GM12892 (cell line): ENCODE data around the gene TBCE.
"Not testable (repeated sequence)": the region's sequence is repeated elsewhere in the genome, so short reads cannot be mapped to it uniquely, and the experiment has no call there.

ENCODE experiments used
- DNase-seq: peaks from one replicate; pipeline ENCODE4 v3.0.0; 2011; ENCODE audit not compliant: insufficient read length
- FAIRE-seq: peaks from 2 replicates; lab custom pipeline; 2011; peaks lifted over from hg19 to GRCh38; lab: Jason Lieb, UNC
- POLR2A ChIP-seq: IDR thresholded peaks from 2 replicates; pipeline ENCODE4 v1.6.1; 2011; ENCODE audit warnings: low read depth, low read length, control low read depth
- POLR2AphosphoS5 ChIP-seq: IDR thresholded peaks from 2 replicates; pipeline ENCODE4 v1.6.1; 2011; ENCODE audit warnings: low read depth, low read length, control low read depth
- TAF1 ChIP-seq: IDR thresholded peaks from 2 replicates; pipeline ENCODE4 v1.6.1; 2011; ENCODE audit warnings: low read depth, mild to moderate bottlenecking, control low read depth, low read length, borderline replicate concordance

Gene TBCE

DNA sequence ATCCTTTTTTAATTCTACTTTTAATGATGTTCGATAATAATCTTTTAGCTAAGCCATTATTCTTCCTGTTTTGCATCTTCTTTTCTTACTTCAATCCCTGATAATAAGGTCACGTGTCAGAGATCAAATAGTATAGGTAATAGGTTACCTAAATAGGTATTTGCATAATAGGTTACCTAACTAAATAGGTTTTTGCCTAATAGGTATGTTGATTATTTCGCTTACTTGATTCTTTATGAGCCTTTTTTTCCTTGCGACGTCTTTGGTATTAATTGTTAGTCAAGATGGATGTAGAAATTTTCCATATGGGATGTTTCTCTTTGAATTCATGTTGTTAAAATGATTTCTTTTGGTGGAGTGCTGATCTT lies 36.3 kb upstream of the TBCE start:
- TF ChIP-seq TAF1 (no peak), POLR2AphosphoS5 (no peak), POLR2A (no peak)
- FAIRE-seq (no peak), DNase-seq (no peak)

DNA sequence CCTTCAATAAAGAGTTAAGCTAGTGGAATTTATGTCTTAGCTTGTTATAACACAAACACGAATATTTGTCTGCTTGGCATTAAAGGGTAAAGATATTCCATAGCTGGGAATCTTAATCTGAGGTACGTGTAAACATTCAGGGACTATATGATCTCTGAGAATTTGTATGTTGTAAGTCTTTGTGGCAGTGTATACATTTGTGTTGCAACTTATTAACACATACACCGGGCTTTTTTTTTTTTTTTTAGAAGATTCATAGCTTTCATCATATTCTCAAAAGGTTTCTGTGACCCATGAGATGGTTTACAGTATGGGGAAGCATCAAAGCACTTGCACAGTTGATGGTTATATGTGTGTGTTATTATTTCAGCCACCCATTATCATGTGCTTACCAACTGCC lies 35.8 kb upstream of the TBCE start:
- DNase-seq (no peak), FAIRE-seq (no peak)
- TF ChIP-seq TAF1: no peak
- no peak for TF ChIP-seq POLR2A
- TF ChIP-seq POLR2AphosphoS5: no peak

DNA sequence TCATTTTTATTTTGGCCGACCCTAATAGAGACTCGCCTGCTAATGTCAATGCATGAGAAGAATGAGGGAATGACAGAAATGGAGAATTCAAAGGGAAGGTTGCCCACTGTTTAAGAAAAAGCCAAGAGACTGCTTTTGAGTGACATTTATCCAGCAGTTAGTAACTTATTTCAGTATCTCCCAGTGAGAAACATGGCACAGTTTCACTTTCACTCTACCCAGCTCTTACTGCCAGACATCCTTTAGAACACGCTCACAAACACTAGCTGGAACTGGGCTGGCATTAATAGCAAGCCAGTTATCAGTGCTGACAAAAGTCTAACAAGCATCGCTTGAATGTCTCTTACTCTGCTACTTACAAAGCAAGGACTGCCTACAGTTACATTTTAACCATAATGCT lies 30.3 kb upstream of the TBCE start:
- DNase-seq (no peak), FAIRE-seq (no peak)
- TF ChIP-seq POLR2AphosphoS5 (no peak), POLR2A (no peak)

DNA sequence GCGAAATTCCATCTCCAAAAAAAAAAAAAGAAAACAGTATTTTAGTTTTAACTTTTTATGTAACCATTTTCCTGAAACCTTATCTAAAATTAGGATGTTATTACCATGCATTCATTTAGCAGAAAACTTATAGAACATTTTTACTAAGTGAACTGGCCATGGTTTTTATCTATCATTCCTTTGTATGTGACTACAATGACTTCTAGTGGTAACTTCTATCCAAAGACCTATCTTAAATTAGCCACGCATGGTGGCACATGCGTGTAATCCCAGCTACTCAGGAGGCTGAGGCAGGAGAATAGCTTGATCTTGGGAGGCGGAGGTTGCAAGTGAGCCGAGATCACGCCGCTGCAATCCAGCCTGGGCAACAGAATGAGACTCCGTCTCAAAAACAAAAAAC lies 27.5 kb upstream of the TBCE start:
- DNase-seq (no peak), FAIRE-seq (no peak)
- TF ChIP-seq POLR2AphosphoS5: no peak
- TF ChIP-seq POLR2A: no peak
- TF ChIP-seq TAF1: no peak

DNA sequence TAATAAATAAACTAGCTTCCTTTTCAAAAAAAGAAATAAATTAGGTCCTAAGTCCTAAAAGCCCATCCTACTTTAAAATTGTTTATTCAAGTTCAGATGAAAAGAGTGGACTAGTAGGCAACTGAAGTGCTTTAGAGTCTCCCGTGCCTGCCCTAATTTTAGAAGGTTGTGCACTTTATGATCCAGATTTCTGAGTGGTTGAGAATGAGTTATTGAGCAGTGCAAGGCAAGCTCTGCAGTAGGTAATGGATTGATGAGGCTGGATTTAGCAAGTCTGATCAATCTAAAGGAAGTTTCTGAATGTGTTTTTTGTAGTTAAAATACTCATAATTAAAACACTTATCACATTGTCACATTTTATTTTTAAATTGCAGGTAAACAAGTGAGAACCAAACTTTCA lies 25.9 kb upstream of the TBCE start:
- FAIRE-seq: no peak
- TF ChIP-seq POLR2A (no peak), POLR2AphosphoS5 (no peak), TAF1 (no peak)
- DNase-seq: no peak

DNA sequence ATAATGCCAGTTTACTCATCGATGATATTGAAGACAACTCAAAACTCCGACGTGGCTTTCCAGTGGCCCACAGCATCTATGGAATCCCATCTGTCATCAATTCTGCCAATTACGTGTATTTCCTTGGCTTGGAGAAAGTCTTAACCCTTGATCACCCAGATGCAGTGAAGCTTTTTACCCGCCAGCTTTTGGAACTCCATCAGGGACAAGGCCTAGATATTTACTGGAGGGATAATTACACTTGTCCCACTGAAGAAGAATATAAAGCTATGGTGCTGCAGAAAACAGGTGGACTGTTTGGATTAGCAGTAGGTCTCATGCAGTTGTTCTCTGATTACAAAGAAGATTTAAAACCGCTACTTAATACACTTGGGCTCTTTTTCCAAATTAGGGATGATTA lies 25.2 kb upstream of the TBCE start:
- DNase-seq: no peak
- FAIRE-seq: no peak
- TF ChIP-seq POLR2AphosphoS5 (no peak), POLR2A (no peak), TAF1 (no peak)

DNA sequence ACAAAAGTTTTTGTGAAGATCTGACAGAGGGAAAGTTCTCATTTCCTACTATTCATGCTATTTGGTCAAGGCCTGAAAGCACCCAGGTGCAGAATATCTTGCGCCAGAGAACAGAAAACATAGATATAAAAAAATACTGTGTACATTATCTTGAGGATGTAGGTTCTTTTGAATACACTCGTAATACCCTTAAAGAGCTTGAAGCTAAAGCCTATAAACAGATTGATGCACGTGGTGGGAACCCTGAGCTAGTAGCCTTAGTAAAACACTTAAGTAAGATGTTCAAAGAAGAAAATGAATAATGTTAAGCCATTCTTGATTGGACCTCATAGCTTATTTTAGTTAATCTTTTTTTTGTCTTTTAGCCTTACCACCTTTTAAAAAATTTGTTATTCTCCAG lies 24.8 kb upstream of the TBCE start:
- FAIRE-seq (no peak), DNase-seq (no peak)
- TF ChIP-seq POLR2AphosphoS5: no peak

DNA sequence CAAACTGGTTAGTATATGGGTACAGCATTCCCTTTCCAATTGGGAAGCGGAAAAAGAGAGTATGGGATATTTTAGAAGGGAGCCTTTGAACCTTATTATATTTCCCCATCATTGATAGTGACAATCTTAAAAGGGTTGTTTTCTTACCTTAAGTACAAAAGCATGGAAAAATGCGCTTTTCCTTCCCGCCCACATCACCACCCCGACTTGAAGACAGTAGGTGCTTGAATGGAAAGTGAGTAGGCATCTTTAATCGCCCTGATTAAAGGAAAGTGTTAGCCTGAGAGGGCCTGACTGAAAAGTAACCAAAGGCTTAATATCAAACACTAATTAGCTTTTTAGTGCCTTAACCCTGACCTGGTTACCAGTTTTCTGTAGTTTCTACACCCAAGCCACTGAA lies 23.5 kb upstream of the TBCE start:
- FAIRE-seq (no peak), DNase-seq (no peak)
- TF ChIP-seq POLR2AphosphoS5 (no peak), TAF1 (no peak), POLR2A (no peak)

DNA sequence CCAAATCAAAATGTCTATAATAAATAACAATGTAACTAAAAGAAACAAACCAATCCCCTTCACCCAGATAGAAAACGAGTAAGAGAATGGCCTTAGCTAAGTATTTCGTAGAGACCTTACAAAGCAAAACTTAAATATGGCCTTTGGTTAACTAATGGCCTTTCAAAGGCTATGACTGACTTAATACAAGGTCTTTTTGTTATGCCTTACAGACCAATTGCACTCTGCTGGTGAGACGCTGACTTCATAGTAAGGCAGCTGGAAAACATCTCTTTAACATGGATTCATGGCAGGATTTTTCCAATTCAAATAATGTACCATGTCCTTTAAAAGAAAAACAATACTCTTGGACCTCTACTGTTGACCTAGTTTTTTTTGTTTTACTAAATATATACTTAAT lies 15.8 kb upstream of the TBCE start:
- no peak for DNase-seq
- TF ChIP-seq TAF1: no peak
- no peak for TF ChIP-seq POLR2AphosphoS5
- no peak for TF ChIP-seq POLR2A
- no peak for FAIRE-seq

DNA sequence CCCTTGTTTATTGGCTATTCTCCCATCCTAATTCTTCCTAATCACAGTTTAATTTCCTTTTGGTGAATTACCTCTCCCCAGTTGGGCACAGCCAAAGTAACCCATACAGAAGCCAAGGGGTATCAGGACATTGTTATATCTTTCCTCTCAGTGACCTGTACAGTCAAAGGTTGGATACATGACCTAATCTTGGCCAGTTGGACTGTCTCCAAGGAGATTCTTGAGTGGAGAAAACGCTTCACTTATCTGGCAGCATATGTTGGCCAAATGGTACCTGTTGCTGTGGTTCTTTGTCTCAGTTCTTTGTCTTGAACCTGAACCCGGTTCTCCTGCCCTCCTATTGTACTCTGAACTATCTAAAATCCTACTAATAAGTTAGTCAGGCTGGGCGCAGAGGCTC lies 15.3 kb upstream of the TBCE start:
- TF ChIP-seq POLR2AphosphoS5 (no peak), POLR2A (no peak), TAF1 (no peak)
- DNase-seq (no peak), FAIRE-seq (no peak)

DNA sequence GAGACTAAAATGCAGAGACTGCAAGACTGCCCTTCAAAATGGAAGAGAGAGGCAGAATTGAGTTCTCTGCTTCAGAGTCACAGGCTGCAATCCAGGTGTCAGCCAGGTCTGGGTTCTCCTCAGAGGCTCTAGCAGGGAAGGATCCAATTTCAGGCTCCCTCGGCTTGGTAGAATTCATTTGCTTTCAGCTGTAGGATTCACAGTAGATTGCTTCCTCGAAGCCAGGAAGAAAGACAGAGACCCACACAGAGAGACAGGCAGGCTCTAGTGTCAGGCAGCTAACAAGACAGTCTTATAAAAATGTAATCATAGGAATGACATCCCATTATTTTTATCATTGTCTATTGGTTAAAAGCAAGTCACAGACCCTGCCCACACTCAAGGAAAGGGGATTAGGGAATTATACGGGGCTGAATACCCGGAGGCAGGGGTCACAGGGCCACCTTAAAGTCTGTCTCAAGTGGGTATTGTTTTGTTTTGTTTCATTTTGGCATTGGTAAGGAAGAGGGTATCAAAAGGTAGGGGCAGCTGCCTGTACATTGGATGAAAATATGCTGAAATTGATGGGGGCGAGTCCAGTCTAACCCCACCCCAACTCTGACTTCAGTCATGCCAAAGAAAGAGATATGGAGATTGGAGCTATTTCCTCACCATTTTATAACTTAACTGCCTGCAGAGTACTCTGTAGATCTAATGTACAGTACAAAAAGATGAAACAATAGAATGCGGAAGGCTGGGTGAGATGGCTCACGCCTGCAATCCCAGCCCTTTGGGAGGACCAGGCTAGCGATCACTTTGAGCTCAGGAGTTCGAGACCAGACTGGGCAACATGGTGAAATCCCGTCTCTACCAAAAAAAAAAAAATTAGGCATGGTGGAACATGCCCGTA lies 9.5 kb upstream of the TBCE start:
- no peak for TF ChIP-seq POLR2AphosphoS5
- TF ChIP-seq TAF1: no peak
- no peak for TF ChIP-seq POLR2A
- no peak for FAIRE-seq
- no peak for DNase-seq

DNA sequence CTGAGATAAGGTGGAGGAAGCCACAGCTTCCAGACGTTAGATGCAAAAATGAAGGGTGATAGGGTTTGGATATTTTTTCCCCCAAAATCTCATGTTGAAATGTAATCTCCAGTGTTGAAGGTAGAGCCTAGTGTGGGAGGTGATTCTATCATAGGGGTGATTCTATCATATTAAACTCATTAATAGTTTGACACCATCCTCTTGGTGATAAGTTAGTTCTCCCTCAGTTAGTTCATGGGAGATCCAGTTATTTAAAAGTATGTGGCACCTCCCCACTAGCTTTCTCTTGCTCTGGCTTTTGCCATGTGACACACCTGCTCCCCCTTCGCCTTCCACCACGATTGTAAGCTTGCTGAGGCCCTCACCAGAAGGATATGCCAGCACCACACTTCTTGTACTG lies 8.3 kb upstream of the TBCE start:
- no peak for TF ChIP-seq POLR2AphosphoS5
- TF ChIP-seq TAF1: no peak
- no peak for TF ChIP-seq POLR2A
- no peak for FAIRE-seq
- DNase-seq: no peak

DNA sequence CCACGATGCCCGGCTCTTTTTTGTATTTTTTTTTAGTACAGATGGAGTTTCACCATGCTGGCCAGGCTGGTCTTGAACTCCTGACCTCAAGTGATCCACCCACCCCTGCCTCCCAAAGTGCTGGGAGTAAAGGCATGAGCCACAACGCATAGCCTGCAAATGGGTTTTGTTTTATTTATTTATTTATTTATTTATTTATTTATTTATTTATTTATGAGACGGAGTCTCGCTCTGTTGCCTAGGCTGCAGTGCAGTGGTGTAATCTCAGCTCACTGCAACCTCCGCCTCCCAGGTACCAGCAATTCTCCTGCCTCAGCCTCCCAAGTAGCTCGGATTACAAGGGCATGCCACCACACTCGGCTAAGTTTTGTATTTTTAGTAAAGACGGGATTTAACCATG lies 3.0 kb upstream of the TBCE start:
- not testable (repeated sequence) for DNase-seq, FAIRE-seq
